ENCODE data around the gene SIK3.

SIK3 gene

GRCh38 chr11:116833816-116834534 lies 264.3 kb downstream of the SIK3 start:
- no peak for DNase-seq

DNA sequence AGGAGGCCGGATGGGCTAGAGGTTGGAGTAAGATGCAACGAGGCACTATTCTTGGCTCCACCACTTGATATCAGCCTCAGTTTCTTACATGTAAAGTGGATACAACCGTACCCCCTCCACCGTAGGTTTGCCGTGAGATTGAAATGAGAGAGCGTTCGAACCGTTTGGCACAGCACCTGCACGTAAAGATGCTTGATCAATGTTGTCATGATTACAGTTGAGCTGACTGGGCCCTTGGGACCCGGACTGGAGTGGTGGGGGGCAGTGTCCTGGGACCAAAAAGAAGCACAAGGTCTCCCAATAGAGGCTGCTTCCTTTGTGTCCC lies 264.8 kb downstream of the SIK3 start:
- no peak for DNase-seq

DNA sequence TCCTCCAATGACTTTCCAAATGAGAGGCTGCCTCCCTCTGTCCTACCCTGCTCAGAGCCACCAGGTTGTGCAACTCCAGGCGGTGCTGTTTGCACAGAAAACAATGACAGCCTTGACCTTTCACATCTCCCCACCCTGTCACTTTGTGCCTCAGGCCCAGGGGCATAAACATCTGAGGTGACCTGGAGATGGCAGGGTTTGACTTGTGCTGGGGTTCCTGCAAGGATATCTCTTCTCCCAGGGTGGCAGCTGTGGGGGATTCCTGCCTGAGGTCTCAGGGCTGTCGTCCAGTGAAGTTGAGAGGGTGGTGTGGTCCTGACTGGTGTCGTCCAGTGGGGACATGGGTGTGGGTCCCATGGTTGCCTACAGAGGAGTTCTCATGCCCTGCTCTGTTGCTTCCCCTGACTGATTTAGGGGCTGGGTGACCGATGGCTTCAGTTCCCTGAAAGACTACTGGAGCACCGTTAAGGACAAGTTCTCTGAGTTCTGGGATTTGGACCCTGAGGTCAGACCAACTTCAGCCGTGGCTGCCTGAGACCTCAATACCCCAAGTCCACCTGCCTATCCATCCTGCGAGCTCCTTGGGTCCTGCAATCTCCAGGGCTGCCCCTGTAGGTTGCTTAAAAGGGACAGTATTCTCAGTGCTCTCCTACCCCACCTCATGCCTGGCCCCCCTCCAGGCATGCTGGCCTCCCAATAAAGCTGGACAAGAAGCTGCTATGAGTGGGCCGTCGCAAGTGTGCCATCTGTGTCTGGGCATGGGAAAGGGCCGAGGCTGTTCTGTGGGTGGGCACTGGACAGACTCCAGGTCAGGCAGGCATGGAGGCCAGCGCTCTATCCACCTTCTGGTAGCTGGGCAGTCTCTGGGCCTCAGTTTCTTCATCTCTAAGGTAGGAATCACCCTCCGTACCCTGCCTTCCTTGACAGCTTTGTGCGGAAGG lies 265.6 kb downstream of the SIK3 start:
- no peak for DNase-seq

DNA sequence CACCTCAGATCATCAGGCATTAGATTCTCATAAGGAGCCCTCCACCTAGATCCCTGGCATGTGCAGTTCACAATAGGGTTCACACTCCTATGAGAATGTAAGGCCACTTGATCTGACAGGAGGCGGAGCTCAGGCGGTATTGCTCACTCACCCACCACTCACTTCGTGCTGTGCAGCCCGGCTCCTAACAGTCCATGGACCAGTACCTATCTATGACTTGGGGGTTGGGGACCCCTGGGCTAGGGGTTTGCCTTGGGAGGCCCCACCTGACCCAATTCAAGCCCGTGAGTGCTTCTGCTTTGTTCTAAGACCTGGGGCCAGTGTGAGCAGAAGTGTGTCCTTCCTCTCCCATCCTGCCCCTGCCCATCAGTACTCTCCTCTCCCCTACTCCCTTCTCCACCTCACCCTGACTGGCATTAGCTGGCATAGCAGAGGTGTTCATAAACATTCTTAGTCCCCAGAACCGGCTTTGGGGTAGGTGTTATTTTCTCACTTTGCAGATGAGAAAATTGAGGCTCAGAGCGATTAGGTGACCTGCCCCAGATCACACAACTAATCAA lies 266.4 kb downstream of the SIK3 start:
- no peak for DNase-seq

DNA sequence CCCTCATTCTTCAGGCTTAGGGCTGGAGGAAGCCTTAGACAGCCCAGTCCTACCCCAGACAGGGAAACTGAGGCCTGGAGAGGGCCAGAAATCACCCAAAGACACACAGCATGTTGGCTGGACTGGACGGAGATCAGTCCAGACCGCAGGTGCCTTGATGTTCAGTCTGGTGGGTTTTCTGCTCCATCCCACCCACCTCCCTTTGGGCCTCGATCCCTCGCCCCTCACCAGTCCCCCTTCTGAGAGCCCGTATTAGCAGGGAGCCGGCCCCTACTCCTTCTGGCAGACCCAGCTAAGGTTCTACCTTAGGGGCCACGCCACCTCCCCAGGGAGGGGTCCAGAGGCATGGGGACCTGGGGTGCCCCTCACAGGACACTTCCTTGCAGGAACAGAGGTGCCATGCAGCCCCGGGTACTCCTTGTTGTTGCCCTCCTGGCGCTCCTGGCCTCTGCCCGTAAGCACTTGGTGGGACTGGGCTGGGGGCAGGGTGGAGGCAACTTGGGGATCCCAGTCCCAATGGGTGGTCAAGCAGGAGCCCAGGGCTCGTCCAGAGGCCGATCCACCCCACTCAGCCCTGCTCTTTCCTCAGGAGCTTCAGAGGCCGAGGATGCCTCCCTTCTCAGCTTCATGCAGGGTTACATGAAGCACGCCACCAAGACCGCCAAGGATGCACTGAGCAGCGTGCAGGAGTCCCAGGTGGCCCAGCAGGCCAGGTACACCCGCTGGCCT lies 267.9 kb downstream of the SIK3 start:
- no peak for DNase-seq

GRCh38 chr11:116829525-116830183 lies 268.6 kb downstream of the SIK3 start, which contains the start of gene APOC3:
Gene APOC3 (plus strand): TSS chr11:116829907. CDS start chr11:116830583, 676 bp downstream.
- no peak for DNase-seq

GRCh38 chr11:116828632-116829524 lies 269.4 kb downstream of the SIK3 start:
- DNase-seq = no peak

DNA sequence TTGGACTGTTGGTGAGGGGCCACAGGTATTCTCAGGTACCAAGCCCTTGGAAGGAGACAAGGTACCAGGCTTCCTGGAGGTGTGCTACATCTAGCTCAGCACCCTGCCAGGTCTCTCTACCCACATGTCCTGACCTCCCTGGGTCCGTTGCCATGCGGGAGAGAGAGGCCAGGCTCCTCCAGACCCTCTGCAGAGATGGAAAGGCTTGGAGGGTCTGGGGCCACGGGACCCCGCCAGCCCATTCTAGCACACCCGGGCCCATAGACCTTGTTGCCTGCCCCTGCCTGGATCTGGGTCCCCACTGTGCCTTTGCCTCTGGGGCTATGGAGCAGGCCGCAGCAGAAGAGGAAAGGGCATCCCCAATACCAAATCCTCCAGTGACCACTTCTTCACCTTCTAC lies 270.8 kb downstream of the SIK3 start:
- DNase-seq = no peak

GRCh38 chr11:116826751-116827431 lies 271.3 kb downstream of the SIK3 start:
- DNase-seq = no peak

DNA sequence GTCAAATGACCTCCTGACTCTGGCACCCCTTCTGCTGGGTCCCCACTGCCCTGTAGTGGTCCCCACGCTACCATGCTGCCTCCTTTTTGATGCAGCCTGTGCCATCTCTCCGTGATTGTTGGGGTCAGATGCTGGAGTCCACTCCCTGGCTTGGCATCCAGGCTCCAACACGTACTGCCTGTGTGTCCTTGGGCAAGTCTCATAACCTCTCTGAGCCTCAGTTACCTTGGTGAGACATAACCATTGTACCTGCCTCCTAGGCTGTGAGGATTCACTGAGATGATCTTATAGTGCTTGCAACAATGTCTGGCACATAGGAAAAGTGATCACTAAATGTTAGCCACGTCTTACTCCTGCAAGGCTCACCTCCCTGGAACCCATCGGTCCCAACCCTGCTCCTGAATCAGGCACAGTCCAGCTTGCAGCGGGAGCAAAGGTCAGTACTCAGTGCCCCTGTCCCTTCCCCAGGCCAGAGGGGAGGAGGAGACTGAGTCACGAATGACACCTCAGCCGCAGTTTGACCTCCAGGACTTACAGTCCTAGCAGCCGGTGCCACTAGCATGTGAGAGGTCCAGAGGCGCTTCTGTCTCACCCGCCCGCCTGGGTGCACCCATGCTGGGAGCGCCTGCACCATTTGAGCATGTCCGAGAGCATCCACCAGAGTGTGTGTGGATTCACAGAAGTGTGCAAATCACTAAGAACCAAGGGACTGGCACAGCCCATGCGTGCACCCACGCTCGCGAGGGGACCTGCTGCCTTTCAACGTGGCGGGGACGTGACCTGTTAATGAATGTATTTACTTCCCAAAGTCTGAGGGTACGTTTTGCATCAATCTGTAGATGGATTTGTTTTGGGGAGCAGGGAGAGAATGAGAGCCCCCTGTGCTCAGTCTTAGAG lies 272.1 kb downstream of the SIK3 start:
- no peak for DNase-seq

- DNase-seq = no peak
Measured at GRCh38 chr11:116825434-116825833, 272.8 kb downstream of the SIK3 start.

DNA sequence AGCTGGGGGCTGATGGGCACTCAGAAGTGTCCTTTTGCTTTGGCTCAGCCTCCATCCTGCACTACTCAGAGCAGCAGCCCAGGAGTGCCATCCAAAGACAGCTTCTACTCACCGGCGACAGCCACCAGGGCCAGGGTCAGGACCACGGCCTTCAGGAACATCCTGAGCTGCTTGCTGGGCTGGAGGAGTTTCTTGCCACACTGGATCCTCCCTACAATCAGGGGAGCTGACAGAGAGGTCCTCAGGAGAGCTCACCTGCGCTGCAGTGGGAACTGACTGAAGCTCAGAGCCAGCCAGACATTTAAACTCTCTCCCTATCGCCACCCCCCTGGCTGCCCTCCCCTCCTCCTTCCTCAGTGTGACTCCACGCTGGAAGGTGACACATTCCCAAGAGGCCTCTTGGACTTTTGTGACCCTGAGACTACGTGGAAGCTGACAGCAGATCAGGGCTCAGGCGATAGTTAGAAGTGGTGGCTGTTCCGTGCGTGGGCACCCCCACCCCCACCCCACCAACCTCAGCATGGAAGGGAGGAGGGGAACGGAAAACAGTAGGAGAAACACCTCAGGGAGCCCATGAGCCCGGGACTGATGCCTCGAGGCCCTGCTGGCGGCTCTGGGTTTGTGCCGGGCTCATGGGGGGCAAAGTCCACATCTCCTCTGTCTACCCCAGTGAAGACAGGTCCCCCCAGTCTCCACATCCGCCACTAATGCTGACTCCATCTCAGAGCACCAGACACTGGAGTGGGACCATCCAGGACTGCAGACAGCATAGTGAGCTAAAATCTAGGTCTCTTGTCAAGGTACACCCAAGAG lies 275.0 kb downstream of the SIK3 start, which contains the start of gene APOA4:
TSS of gene APOA4 (minus strand) at position 274 of the 813 bp plus-strand sequence. CDS start at position 161, 113 bp downstream.
- DNase-seq = no peak

DNA sequence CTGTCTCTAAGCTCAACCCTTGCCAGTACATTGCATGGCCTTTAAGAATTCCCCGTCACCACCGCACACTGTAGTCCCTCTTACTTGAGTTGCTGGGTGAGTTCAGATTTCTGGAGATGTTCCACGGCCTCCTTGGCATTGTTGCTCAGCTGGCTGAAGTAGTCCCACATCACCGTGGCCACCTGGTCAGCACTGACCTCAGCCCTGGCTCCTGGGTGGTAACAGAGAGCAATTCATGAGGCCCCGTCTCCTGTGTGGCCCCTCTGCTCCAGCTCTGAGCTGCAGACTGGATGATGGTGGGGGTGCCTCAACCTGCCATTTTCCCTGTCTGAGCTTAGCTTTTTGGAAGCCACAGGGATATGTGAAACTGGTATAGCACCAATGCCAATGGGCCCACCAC lies 275.7 kb downstream of the SIK3 start:
- DNase-seq = no peak

DNA sequence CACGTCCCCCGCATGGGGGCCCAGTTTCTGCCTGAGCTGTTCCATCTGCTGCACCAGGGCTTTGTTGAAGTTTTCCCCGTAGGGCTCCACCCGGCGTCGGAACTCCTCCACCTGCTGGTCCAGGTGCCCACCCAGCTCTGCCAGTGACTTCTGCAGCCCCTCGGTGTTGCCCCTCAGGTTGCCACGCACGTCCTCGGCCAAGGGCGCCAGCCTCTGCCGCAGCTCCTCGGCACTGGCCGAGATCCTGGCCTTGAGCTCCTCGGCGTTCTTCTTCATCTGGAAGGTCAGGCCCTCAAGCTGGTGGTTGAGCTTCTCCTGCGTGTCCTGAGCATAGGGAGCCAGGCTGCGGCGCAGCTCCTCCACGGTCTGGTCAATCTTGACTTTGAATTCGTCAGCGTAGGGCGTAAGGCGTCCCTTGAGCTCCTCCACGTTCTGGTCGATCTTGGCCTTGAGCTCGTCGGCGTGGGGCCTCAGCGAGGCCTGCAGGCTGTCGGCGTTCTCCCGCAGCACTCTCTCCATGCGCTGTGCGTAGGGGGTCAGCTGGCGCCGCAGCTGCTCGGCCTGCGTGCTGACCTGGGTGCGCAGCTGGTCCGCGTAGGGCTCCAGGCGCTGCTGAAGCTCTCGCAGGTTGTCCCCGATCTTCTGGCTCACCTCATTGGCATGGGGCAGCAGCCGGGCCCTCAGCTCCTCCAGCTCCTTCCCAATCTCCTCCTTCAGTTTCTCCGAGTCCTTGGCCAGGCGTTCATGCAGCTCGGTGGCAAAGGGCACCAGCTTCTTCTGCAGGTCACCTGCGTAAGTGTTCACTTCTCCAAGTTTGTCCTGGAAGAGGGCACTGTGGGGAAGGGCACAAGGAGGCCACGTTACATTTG lies 276.9 kb downstream of the SIK3 start:
- DNase-seq = no peak

DNA sequence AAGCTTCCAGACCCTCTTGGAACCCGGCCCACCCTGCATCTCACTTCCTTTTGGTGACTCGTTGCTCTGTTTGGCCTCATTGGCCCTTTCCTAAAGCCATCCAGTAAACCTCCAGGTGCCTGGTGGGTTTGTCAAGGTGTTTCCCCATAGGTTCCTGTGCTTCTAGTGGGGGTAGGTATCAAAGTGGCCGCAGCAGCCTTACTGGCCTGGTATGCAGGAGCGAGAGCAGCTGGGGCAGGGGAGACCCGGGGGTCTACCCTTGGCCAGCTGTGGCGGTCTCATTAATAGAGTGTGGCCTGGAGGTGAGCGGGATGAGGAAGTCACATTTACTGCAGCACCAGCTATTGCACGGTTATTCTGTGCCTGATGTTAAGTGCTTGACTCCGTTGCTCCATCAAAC lies 279.2 kb downstream of the SIK3 start:
- DNase-seq = no peak

DNA sequence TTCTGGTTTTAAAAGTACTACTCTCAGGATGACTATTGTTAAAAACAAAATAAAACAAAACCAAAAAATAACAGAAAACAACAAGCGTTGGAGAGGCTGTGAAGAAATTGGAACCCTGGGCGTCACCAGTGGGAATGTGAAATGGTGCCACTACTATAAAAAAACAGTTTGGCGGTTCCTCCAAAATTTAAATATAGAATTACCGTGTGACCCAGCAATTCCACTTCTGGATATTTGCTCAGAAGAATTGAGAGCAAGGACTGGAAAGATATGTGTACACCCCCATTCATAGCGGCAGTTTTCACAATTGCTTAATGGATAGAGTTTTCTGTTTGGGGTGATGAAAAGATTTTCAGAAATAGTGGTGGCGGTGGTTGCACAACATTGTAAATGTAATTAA lies 283.7 kb downstream of the SIK3 start:
- DNase-seq = no peak

- DNase-seq = no peak
Measured at GRCh38 chr11:116813781-116814471, 284.3 kb downstream of the SIK3 start.

All from amniotic stem cell (primary cell).